K562 (cell line): ENCODE results near the gene HIF1AN. TPM values are rescaled to one million over a fixed set of nuclear protein-coding genes. Genes with fewer than 3 reads are reported as not detected.

Experiments
- ARHGAP35 ChIP-seq: fragments of 450-650 bp; IDR thresholded peaks from 2 replicates; pipeline ENCODE4 v1.6.1; 2018; ENCODE audit not compliant: partially characterized antibody
- CBX5 ChIP-seq: IDR thresholded peaks from 2 replicates; pipeline ENCODE4 v1.6.1; 2014; ENCODE audit warnings: low read depth, borderline replicate concordance
- DMBX1 ChIP-seq: fragments of 250-450 bp; sonication (Bioruptor Pico); IDR thresholded peaks from 2 replicates; pipeline ENCODE4 v1.8.0; 2022; ENCODE audit warnings: inconsistent platforms, mild to moderate bottlenecking, moderate library complexity, borderline replicate concordance
- FOSL1 ChIP-seq: fragments of 200-800 bp; sonication (Bioruptor generic); conservative IDR thresholded peaks from 2 replicates; pipeline ENCODE4 v1.6.1; 2016; ENCODE audit warnings: missing genetic modification characterization, missing compliant biosample characterization
- FOXK1 ChIP-seq: sonication (generic); formaldehyde crosslinking; IDR thresholded peaks from 2 replicates; pipeline ENCODE4 v1.8.0; 2022; ENCODE audit warnings: missing genetic modification reagents, mild to moderate bottlenecking, borderline replicate concordance
- FOXP1 ChIP-seq: sonication (generic); formaldehyde crosslinking; IDR thresholded peaks from 2 replicates; pipeline ENCODE4 v1.8.0; 2022; ENCODE audit warnings: mild to moderate bottlenecking, missing genetic modification reagents
- GMEB1 ChIP-seq: fragments of 250-450 bp; sonication (Bioruptor Pico); IDR thresholded peaks from 2 replicates; pipeline ENCODE4 v1.4.0; 2020; ENCODE audit warnings: mild to moderate bottlenecking
- HMG20A ChIP-seq: fragments of 450-650 bp; formaldehyde crosslinking; conservative IDR thresholded peaks from 2 replicates; pipeline ENCODE4 v1.4.0; 2020; ENCODE audit warnings: mild to moderate bottlenecking, mixed read lengths
- HMG20B ChIP-seq: fragments of 250-450 bp; sonication (Bioruptor Pico); IDR thresholded peaks from 2 replicates; pipeline ENCODE4 v1.5.0; 2021; ENCODE audit warnings: mild to moderate bottlenecking
- ILF3 ChIP-seq: fragments of 450-650 bp; IDR thresholded peaks from 2 replicates; pipeline ENCODE4 v1.6.1; 2018; ENCODE audit warnings: antibody characterized with exemption, mild to moderate bottlenecking, moderate library complexity, borderline replicate concordance
- IRF9 ChIP-seq: fragments of 450-650 bp; IDR thresholded peaks from 2 replicates; pipeline ENCODE4 v1.6.1; 2016; ENCODE audit warnings: missing biosample characterization, missing genetic modification characterization
- MECOM ChIP-seq: fragments of 250-450 bp; sonication (Bioruptor Pico); IDR thresholded peaks from 2 replicates; pipeline ENCODE4 v1.8.0; 2022; ENCODE audit warnings: inconsistent platforms
- MED1 ChIP-seq: sonication (generic); formaldehyde crosslinking; IDR thresholded peaks from 2 replicates; pipeline ENCODE4 v1.8.1; 2023; ENCODE audit warnings: missing genetic modification reagents, borderline replicate concordance
- NFE2 ChIP-seq: IDR thresholded peaks from 2 replicates; pipeline ENCODE4 v1.6.1; 2014; ENCODE audit warnings: antibody characterized with exemption, low read depth
- NFIX ChIP-seq: fragments of 250-450 bp; sonication (Bioruptor Pico); IDR thresholded peaks from 2 replicates; pipeline ENCODE4 v1.4.0; 2020; ENCODE audit warnings: low read depth, mild to moderate bottlenecking, moderate library complexity
- PHB ChIP-seq: fragments of 250-450 bp; sonication (Bioruptor Pico); IDR thresholded peaks from 2 replicates; pipeline ENCODE4 v1.5.0; 2021
- PHB2 ChIP-seq: fragments of 450-650 bp; IDR thresholded peaks from 2 replicates; pipeline ENCODE4 v1.6.1; 2017; ENCODE audit warnings: low read depth
- RBM39 ChIP-seq: fragments of 200-400 bp; formaldehyde crosslinking; optimal IDR thresholded peaks from 2 replicates; pipeline ENCODE3; 2018; ENCODE audit warnings: low read depth, low read length
- SIX5 ChIP-seq, 2 experiments: IDR thresholded peaks; 2 replicates each; pipeline ENCODE4 v1.6.1; 2011; ENCODE audit warnings: low read length in 2 of 2, borderline replicate concordance in 1 of 2, low read depth in 1 of 2, mild to moderate bottlenecking in 1 of 2, moderate library complexity in 1 of 2; ENCODE audit not compliant: insufficient read depth in 1 of 2
- ZNF408 ChIP-seq: fragments of 250-450 bp; sonication (Bioruptor Pico); IDR thresholded peaks from 2 replicates; pipeline ENCODE4 v1.4.0; 2020; ENCODE audit warnings: low read depth, mild to moderate bottlenecking, moderate library complexity
- ZNF41 ChIP-seq: fragments of 250-450 bp; sonication (Bioruptor Pico); conservative IDR thresholded peaks from 2 replicates; pipeline ENCODE4 v1.4.0; 2020; ENCODE audit warnings: mild to moderate bottlenecking
- ZNF561 ChIP-seq: fragments of 450-650 bp; formaldehyde crosslinking; conservative IDR thresholded peaks from 2 replicates; pipeline ENCODE4 v1.4.0; 2020; ENCODE audit warnings: mild to moderate bottlenecking, moderate library complexity
- ZNF584 ChIP-seq: fragments of 200-800 bp; sonication (Bioruptor generic); IDR thresholded peaks from 2 replicates; pipeline ENCODE4 v1.6.1; 2016; ENCODE audit warnings: low read depth, mild to moderate bottlenecking, missing genetic modification characterization, missing compliant biosample characterization
- polyA plus RNA-seq, 8 experiments: library from polyadenylated mRNA; depleted of rRNA in 4 of 8; stranded (reverse) in 5 of 8; unstranded in 3 of 8; fragments of >200 nt; fragmentation: Nextera tagmentation in 2 of 8; fragmentation: Illumina TruSeq in 1 of 8; extraction: Ambion mirVana in 2 of 8; extraction: Trizol in 1 of 8; gene quantifications; 2 replicates each; pipeline versions ENCODE4 v1.2.1 to v1.2.3, GENCODE V29; 2011 to 2014; ENCODE audit warnings: inconsistent platforms in 1 of 8, missing spikeins in 1 of 8
- total RNA-seq, 7 experiments: library from RNA; depleted of rRNA in 6 of 7; stranded (reverse); fragments of >200 nt in 6 of 7; fragmentation: Illumina TruSeq in 2 of 7; extraction: Trizol in 2 of 7; gene quantifications; 2 replicates each; pipeline versions ENCODE4 v1.2.1 to v1.2.3, GENCODE V29; 2011 to 2021; ENCODE audit warnings: low replicate concordance in 1 of 7
- TF ChIP-seq, protein P1 (sequence below): sonication (generic); formaldehyde crosslinking; IDR thresholded peaks from 2 replicates; pipeline ENCODE4 v1.8.0; 2023; ENCODE audit warnings: mild to moderate bottlenecking, missing genetic modification reagents

Gene HIF1AN
- total and polyA plus RNA-seq, 9 of the 15 experiments (the other 6 are each of a cell fraction or from before 2014, with no cell fraction given), result 1.2 to 16.8 (median 6.9) TPM

DNA sequence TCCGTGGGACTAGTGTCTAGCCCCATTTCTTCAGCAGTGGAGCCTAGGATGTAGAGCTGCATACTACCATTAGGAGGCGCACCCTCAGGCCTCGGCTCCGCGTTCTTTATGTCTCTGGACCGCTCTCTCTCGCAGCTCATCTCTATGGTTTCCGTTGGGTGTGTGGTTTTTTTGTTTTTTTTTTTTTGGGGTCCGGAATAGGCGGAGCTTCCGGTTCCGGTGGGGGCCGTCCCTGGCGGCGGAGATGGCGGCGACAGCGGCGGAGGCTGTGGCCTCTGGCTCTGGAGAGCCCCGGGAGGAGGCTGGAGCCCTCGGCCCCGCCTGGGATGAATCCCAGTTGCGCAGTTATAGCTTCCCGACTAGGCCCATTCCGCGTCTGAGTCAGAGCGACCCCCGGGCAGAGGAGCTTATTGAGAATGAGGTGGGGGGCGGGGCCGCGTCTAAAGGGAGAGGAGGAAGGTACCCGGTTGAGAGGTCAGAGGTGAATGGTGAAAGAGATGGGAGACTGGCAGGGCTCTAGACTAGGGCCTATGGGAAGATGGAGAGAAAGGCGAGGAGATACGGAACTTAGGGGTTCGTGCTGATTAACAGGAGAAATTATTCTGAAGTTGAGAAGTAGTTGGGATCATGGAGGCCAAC is at the start of gene HIF1AN (continued):
- no peak for TF ChIP-seq DMBX1 (CRISPR knock-in tag)
- TF ChIP-seq GMEB1 (CRISPR knock-in tag), result no peak
- no peak for TF ChIP-seq MED1
- TF ChIP-seq NFE2, result no peak
- TF ChIP-seq FOSL1 (tag), result no peak
- TF ChIP-seq NFIX, result no peak
- no peak for TF ChIP-seq FOXK1 (CRISPR knock-in tag)
- no peak for TF ChIP-seq HMG20B (CRISPR knock-in tag)
- no peak for TF ChIP-seq ILF3
- TF ChIP-seq ARHGAP35, result no peak
- TF ChIP-seq IRF9 (tag), result no peak
- TF ChIP-seq ZNF584 (CRISPR knock-in tag), result no peak
- no peak for TF ChIP-seq SIX5 (IDR thresholded peaks at IDR 0.05; ENCODE audit: borderline replicate concordance in 1 of 2, insufficient read depth in 1 of 2, low read depth in 1 of 2, low read length in 2 of 2)
- TF ChIP-seq ZNF41 (CRISPR knock-in tag), result no peak
- TF ChIP-seq, protein P1, sequence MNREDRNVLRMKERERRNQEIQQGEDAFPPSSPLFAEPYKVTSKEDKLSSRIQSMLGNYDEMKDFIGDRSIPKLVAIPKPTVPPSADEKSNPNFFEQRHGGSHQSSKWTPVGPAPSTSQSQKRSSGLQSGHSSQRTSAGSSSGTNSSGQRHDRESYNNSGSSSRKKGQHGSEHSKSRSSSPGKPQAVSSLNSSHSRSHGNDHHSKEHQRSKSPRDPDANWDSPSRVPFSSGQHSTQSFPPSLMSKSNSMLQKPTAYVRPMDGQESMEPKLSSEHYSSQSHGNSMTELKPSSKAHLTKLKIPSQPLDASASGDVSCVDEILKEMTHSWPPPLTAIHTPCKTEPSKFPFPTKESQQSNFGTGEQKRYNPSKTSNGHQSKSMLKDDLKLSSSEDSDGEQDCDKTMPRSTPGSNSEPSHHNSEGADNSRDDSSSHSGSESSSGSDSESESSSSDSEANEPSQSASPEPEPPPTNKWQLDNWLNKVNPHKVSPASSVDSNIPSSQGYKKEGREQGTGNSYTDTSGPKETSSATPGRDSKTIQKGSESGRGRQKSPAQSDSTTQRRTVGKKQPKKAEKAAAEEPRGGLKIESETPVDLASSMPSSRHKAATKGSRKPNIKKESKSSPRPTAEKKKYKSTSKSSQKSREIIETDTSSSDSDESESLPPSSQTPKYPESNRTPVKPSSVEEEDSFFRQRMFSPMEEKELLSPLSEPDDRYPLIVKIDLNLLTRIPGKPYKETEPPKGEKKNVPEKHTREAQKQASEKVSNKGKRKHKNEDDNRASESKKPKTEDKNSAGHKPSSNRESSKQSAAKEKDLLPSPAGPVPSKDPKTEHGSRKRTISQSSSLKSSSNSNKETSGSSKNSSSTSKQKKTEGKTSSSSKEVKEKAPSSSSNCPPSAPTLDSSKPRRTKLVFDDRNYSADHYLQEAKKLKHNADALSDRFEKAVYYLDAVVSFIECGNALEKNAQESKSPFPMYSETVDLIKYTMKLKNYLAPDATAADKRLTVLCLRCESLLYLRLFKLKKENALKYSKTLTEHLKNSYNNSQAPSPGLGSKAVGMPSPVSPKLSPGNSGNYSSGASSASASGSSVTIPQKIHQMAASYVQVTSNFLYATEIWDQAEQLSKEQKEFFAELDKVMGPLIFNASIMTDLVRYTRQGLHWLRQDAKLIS (CRISPR knock-in tag), result no peak
- TF ChIP-seq CBX5, result no peak
- TF ChIP-seq MECOM, result no peak
- TF ChIP-seq FOXP1 (CRISPR knock-in tag), result no peak
- TF ChIP-seq PHB2, result no peak
- no peak for TF ChIP-seq RBM39
- TF ChIP-seq ZNF408 (CRISPR knock-in tag), result no peak
- TF ChIP-seq PHB, result no peak
- TF ChIP-seq ZNF561 (CRISPR knock-in tag), result no peak
- TF ChIP-seq HMG20A (CRISPR knock-in tag), result no peak
